ENCODE data around the gene BSDC1.

DNA sequence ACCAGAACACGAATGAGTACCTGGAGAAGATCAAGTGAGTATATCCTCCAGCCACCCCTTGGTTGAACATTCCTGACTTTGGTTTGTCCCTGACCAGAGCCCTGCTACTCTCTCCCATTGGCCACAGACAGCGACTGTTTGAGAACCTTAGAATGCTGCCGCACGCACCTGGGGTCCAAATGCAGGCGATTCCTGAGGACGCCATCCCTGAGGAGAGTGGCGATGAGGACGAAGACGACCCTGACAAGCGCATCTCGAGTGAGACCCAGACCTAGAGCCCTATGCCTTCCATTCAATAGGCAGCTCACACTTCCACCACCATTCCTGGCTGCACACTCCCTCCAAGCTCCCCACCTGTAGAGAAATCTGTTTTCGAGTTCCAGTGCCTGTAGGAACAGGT, 62.7 kb downstream of the BSDC1 start:
- TF ChIP-seq CTCF (IDR thresholded peaks at IDR 0.05) (no peak), POLR2A (IDR thresholded peaks at IDR 0.05) (no peak), EP300 (IDR thresholded peaks at IDR 0.05) (no peak)
